Adrenal gland (tissue), 12 donors: ENCODE results near the gene SLC25A1. TPM values are rescaled to one million over a fixed set of nuclear protein-coding genes. Genes with fewer than 3 reads are reported as not detected.

Experiments
- DNase-seq, 7 donors: peaks; one replicate each; pipeline ENCODE4 v3.0.0-alpha.2; 2019 to 2020
- H3K27ac ChIP-seq, 5 donors: fragments of 200-600 bp; sonication (generic) in 4 of 5; 1 replicate in 3 of 5; 2 replicates in 2 of 5; pipeline versions ENCODE4 v1.5.1 to v1.8.0; 2016 to 2020; ENCODE audit warnings: mild to moderate bottlenecking in 1 of 5
- H3K27me3 ChIP-seq: fragments of 200-600 bp; 2 replicates; pipeline ENCODE4 v1.8.0; 2021
- H3K36me3 ChIP-seq, 2 donors: fragments of 200-600 bp; replicated peaks in 1 of 2; 1 replicate in 1 of 2; 2 replicates in 1 of 2; pipeline versions ENCODE4 v1.5.1 to v1.8.0; 2018 to 2022
- H3K4me1 ChIP-seq, 2 donors: fragments of 200-600 bp; replicated peaks in 1 of 2; 1 replicate in 1 of 2; 2 replicates in 1 of 2; pipeline versions ENCODE4 v1.5.1 to v1.8.0; 2018 to 2021
- H3K4me3 ChIP-seq, 4 donors: fragments of 200-600 bp; sonication (generic) in 3 of 4; one replicate each; pipeline ENCODE4 v1.5.1; 2016 to 2018
- H3K9me3 ChIP-seq, 3 donors: fragments of 200-600 bp; sonication (generic) in 1 of 3; replicated peaks in 1 of 3; 1 replicate in 2 of 3; 2 replicates in 1 of 3; pipeline versions ENCODE4 v1.5.1 to v1.8.0; 2016 to 2021
- CTCF ChIP-seq, 6 experiments: fragments of 450-650 bp in 4 of 6; fragments of 200-600 bp in 2 of 6; sonication (generic) in 1 of 6; IDR thresholded peaks; 1 replicate in 5 of 6; 2 replicates in 1 of 6; pipeline versions ENCODE4 v1.5.1 to v1.8.0; 2016 to 2021; ENCODE audit warnings: antibody characterized with exemption in 6 of 6, mild to moderate bottlenecking in 2 of 6, moderate library complexity in 1 of 6
- POLR2A ChIP-seq, 2 donors: fragments of 450-650 bp; IDR thresholded peaks; one replicate each; pipeline ENCODE4 v1.6.1; 2017; ENCODE audit warnings: antibody characterized with exemption in 2 of 2, mild to moderate bottlenecking in 2 of 2, moderate library complexity in 1 of 2
- WGBS, 4 donors: extraction: QIAGEN DNeasy Blood & Tissue Kit in 2 of 4; methylation state at CpG; one replicate each; pipeline versions ENCODE4 v1.1.5 to v1.1.7; 2013 to 2017; 5-methylcytosine and 5-hydroxymethylcytosine counted together
- intact Hi-C, 2 donors: fragments of 100-400 bp; cut with DNase I; formaldehyde crosslinking; loops; one replicate each; pipeline versions ENCODE4 v1.14.1 to v1.15.0; 2022 to 2023
- polyA plus RNA-seq, 3 donors: library from polyadenylated mRNA; stranded (reverse); fragments of 200-250 nt in 2 of 3; fragments of 350-450 nt in 1 of 3; fragmentation: Illumina TruSeq in 1 of 3; extraction: RNeasy Lipid Tissue Mini Kit (QIAGEN cat#74804) in 1 of 3; gene quantifications; one replicate each; pipeline ENCODE4 v1.2.3, GENCODE V29; 2013 to 2014
- total RNA-seq, 9 donors: library from RNA; depleted of rRNA in 4 of 9; stranded (reverse); fragments of >200 nt in 4 of 9; fragments of 120-200 nt in 1 of 9; fragmentation: NEBNext Ultra II Directional in 1 of 9; extraction: Animal tissue kit (Norgen Biotek cat#: 25700) in 1 of 9; gene quantifications; one replicate each; pipeline versions ENCODE4 v1.1.0 to v1.2.4, GENCODE V29; 2013 to 2023
- donor health status: healthy with polysubstance abuse.
- donor health status: Bipolar disorder and iron deficiency.
- donor health status: DM: yes; HTN: yes; CAD: no.
- donor health status: DM: no; HTN: no; CAD: no.
- donor health status: DM: no; HTN: no; CAD: no.
- donor health status: DM: yes; HTN: yes; CAD: no.

SLC25A1 gene
- total and polyA plus RNA-seq, 12 donors, result 59.2 to 170 (median 123) TPM

- WGBS, 4 donors, result 68 to 100% (median 74%) methylated on average over 1 to 12 of the region's 12 CpGs
- Histone ChIP-seq H3K9me3 (no peaks in the 10 kb centered on the region), H3K4me1 (peaks cover 35 to 52% of the 10 kb centered on the region in 2 donors), H3K4me3 (no peak overlapping the region), H3K27ac (peak overlapping the region in 3 of 5 donors; percentile 85 to 97 (median 88)), H3K36me3 (peaks cover 0 to 5% of the 10 kb centered on the region in 2 donors), H3K27me3 (no peaks in the 10 kb centered on the region)
- DNase-seq, result peak in 1 of 7 donors; percentile 30
- intact Hi-C loops, result no loop called here
- TF ChIP-seq POLR2A (IDR thresholded peaks at IDR 0.05), result no peak
- no peak for TF ChIP-seq CTCF (IDR thresholded peaks at IDR 0.05)
These were observed 1.8 kb downstream of the SLC25A1 start for GRCh38 chr22:19176732-19177131.

- peaks cover 0 to 5% of the 10 kb centered on the region in 2 donors for H3K36me3 ChIP-seq
- peaks cover 35 to 52% of the 10 kb centered on the region in 2 donors for H3K4me1 ChIP-seq
- no peak overlapping the region for H3K27ac ChIP-seq
- WGBS, 4 donors, result 68 to 79% (median 72%) methylated on average over 5 to 12 of the region's 12 CpGs
- no peaks in the 10 kb centered on the region for H3K27me3 ChIP-seq
- H3K4me3 ChIP-seq, result no peak overlapping the region
- H3K9me3 ChIP-seq, result no peaks in the 10 kb centered on the region
- TF ChIP-seq POLR2A (IDR thresholded peaks at IDR 0.05), result no peak
- TF ChIP-seq CTCF (IDR thresholded peaks at IDR 0.05), result no peak
- intact Hi-C loops, result no loop called here
- DNase-seq, result peak in 2 of 7 donors; percentile 25 to 41
These were observed 2.3 kb downstream of the SLC25A1 start for GRCh38 chr22:19176175-19176643.

GRCh38 chr22:19175602-19176174 lies 2.8 kb downstream of the SLC25A1 start:
- no peak for TF ChIP-seq POLR2A (IDR thresholded peaks at IDR 0.05)
- no peak for TF ChIP-seq CTCF (IDR thresholded peaks at IDR 0.05)
- WGBS, 4 donors, result 75 to 86% (median 77%) methylated on average over 14 to 21 of the region's 21 CpGs
- Histone ChIP-seq H3K9me3 (no peaks in the 10 kb centered on the region), H3K27ac (peak overlapping the region in 2 of 5 donors; percentile 61 to 93), H3K27me3 (no peaks in the 10 kb centered on the region), H3K4me3 (no peak overlapping the region), H3K36me3 (peaks cover 0 to 5% of the 10 kb centered on the region in 2 donors), H3K4me1 (peaks cover 38 to 55% of the 10 kb centered on the region in 2 donors)
- peak in 1 of 7 donors; percentile 57 for DNase-seq
- intact Hi-C loops, result no loop called here

GRCh38 chr22:19175026-19175601 lies 3.4 kb downstream of the SLC25A1 start:
- Histone ChIP-seq H3K27me3 (no peaks in the 10 kb centered on the region), H3K36me3 (peaks cover 0 to 5% of the 10 kb centered on the region in 2 donors), H3K4me3 (no peak overlapping the region), H3K27ac (peak overlapping the region in 4 of 5 donors; percentile 41 to 93 (median 52)), H3K9me3 (no peaks in the 10 kb centered on the region), H3K4me1 (peaks cover 41 to 60% of the 10 kb centered on the region in 2 donors)
- DNase-seq, result no peak
- 25 to 90% (median 74%) methylated on average over 2 to 7 of the region's 7 CpGs for WGBS, 4 donors
- intact Hi-C loops, result no loop called here
- TF ChIP-seq POLR2A (IDR thresholded peaks at IDR 0.05) (no peak), CTCF (IDR thresholded peaks at IDR 0.05) (no peak)
